Measurements from ENCODE around the gene BNIP3.

The BNIP3 gene

DNA sequence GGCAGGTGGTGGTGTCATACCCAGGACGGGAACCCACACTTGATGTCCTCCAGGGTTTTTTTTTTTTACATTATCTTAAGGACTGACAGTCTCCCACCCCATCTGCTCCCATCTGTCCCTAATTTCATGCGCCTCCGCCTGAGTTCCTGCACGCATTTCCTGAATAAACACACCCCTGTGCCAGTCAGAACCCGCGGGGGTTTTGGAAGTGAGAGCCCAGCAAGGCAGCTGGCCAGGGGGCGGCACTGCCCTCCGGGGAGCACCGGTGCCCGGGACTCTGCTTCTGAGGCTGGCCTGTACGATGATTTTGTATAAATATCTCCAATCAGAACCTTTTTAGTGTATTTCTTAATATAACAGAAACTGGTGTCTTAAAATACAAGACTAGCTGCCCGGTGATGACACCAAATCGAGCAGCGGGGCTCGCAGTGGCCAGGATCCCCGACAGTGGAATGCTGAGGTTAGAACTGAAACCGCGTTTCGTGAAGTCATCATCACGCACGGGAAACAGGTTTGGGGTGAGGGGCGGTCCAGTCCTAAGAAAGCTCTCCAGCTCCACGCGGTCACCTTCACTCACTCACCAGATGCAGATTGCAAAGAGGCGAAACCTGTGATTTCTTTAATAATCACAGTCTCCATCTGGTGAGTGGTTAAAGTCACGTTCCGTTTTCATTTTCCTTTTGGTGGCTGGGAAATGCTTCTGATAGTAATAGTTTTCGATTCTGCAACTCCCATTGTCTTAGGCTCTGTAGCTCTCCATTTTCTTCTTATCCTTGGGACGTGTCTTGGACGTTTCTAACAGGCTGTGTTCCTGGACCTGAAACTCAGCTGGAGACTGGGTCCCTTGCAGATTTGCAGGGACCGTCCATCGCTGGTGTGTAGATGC is 19.7 kb downstream of the BNIP3 start:
- TF ChIP-seq, protein P1, sequence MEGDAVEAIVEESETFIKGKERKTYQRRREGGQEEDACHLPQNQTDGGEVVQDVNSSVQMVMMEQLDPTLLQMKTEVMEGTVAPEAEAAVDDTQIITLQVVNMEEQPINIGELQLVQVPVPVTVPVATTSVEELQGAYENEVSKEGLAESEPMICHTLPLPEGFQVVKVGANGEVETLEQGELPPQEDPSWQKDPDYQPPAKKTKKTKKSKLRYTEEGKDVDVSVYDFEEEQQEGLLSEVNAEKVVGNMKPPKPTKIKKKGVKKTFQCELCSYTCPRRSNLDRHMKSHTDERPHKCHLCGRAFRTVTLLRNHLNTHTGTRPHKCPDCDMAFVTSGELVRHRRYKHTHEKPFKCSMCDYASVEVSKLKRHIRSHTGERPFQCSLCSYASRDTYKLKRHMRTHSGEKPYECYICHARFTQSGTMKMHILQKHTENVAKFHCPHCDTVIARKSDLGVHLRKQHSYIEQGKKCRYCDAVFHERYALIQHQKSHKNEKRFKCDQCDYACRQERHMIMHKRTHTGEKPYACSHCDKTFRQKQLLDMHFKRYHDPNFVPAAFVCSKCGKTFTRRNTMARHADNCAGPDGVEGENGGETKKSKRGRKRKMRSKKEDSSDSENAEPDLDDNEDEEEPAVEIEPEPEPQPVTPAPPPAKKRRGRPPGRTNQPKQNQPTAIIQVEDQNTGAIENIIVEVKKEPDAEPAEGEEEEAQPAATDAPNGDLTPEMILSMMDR (IDR thresholded peaks at IDR 0.05; ENCODE audit: insufficient read depth, low read length, poor library complexity, severe bottlenecking) = no peak
- Histone ChIP-seq H3K27me3 (replicated peaks; ENCODE audit: control insufficient read depth, insufficient read depth, low read length) (no peaks in the 10 kb centered on the region), H3K36me3 (ENCODE audit: control insufficient read depth, insufficient read depth, low read length) (peaks cover 5% of the 10 kb centered on the region), H3K4me3 (replicated peaks; ENCODE audit: low read depth, low read length) (no peak overlapping the region)
- no peak for DNase-seq (ENCODE audit: extremely low read depth, insufficient read length)

DNA sequence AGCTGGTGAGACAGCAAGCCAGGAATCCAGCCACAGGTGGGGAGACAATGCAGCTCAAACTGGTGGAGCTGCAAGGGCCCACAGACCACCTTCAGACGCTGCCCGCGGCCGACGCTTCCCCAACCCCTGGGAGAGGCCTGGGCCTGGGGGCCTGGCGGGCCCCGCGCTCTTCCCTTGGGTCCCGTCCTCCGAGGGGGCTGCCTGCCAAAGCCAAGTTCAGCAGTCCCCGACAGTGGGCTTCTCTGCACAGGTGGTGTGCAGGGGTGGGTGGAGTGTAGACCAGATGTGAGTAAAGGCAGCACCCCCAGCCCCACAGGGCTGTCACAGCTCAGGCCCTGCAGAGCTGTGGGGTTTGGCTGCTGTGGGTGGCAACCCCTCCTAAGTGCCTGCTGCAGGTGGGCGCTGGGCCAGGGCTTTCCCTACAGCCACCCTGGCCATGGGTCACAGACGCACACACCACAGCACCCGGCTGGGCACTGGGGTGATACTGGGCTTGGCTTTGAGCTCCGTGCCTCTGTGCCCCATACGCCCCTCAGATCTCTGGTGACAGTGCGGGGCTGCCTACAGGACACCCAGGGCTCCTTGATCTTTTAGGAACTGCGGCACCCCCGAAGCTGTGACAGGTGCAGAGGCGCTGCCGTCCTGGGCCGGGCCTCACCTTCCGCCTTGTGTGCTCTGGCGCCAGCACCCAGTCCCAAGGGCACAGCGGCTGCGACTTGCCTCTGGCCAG is 20.5 kb downstream of the BNIP3 start:
- TF ChIP-seq, protein P1 (IDR thresholded peaks at IDR 0.05; ENCODE audit: insufficient read depth, low read length, poor library complexity, severe bottlenecking) = no peak
- Histone ChIP-seq H3K36me3 (ENCODE audit: control insufficient read depth, insufficient read depth, low read length) (peaks cover 6% of the 10 kb centered on the region), H3K27me3 (replicated peaks; ENCODE audit: control insufficient read depth, insufficient read depth, low read length) (no peaks in the 10 kb centered on the region), H3K4me3 (replicated peaks; ENCODE audit: low read depth, low read length) (no peak overlapping the region)
- DNase-seq (ENCODE audit: extremely low read depth, insufficient read length) = no peak

DNA sequence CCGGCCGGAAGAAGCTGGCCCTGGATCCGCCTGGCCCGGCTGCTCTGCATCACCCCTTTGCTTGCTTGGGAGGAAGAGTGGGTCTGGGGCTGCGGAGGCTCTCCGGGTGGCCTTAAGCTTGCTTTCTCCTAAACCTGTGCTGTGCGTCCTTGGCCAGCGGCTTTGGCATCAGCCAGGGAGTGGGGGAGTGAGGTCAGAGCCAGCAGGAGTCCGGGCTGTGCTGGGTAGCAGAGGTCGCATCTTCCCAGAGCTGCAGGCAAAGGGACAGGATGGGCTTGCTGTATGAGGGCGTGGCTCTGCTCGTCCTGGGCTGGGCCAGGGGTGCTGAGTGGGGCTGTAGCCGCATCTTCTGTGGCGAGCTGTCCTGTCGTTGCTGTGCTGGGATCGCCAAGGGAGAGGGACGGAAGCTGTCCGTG is 21.1 kb downstream of the BNIP3 start:
- TF ChIP-seq, protein P1 (IDR thresholded peaks at IDR 0.05; ENCODE audit: insufficient read depth, low read length, poor library complexity, severe bottlenecking) = no peak
- H3K4me3 ChIP-seq (replicated peaks; ENCODE audit: low read depth, low read length) = no peak overlapping the region
- DNase-seq (ENCODE audit: extremely low read depth, insufficient read length) = no peak
- H3K36me3 ChIP-seq (ENCODE audit: control insufficient read depth, insufficient read depth, low read length) = peaks cover 6% of the 10 kb centered on the region
- no peaks in the 10 kb centered on the region for H3K27me3 ChIP-seq (replicated peaks; ENCODE audit: control insufficient read depth, insufficient read depth, low read length)

DNA sequence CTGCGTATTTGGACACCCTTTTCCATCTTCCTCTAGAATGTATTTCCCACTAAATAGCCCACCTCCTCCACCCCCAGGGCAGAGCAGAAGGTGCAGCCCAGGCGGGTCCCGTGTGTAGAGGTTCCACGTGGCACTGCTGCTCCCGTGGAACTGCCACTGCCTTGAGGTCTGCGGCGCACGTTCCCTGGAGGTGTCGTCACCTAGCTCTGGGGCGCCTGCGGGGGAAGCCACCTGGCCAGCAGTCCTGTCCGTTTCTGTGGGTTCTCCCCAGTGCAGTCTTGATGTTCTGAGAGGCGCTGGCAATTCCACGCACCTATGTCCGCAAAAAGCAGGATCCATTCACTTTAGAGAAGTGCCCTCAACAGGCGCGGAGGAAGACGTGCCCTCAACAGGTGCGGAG is 21.9 kb downstream of the BNIP3 start:
- Histone ChIP-seq H3K4me3 (replicated peaks; ENCODE audit: low read depth, low read length) (no peak overlapping the region), H3K27me3 (replicated peaks; ENCODE audit: control insufficient read depth, insufficient read depth, low read length) (no peaks in the 10 kb centered on the region), H3K36me3 (ENCODE audit: control insufficient read depth, insufficient read depth, low read length) (peaks cover 9% of the 10 kb centered on the region)
- TF ChIP-seq, protein P1 (IDR thresholded peaks at IDR 0.05; ENCODE audit: insufficient read depth, low read length, poor library complexity, severe bottlenecking) = no peak
- no peak for DNase-seq (ENCODE audit: extremely low read depth, insufficient read length)

DNA sequence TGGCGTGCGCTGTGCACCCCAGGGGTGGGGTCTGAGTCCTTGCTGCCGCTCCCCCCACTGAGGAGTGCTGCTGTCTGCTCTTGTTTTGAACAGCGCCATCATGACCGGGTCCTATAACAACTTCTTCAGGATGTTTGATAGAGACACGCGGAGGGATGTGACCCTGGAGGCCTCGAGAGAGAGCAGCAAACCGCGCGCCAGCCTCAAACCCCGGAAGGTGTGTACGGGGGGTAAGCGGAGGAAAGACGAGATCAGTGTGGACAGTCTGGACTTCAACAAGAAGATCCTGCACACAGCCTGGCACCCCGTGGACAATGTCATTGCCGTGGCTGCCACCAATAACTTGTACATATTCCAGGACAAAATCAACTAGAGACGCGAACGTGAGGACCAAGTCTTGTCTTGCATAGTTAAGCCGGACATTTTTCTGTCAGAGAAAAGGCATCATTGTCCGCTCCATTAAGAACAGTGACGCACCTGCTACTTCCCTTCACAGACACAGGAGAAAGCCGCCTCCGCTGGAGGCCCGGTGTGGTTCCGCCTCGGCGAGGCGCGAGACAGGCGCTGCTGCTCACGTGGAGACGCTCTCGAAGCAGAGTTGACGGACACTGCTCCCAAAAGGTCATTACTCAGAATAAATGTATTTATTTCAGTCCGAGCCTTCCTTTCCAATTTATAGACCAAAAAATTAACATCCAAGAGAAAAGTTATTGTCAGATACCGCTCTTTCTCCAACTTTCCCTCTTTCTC is 26.0 kb downstream of the BNIP3 start:
- TF ChIP-seq, protein P1 (IDR thresholded peaks at IDR 0.05; ENCODE audit: insufficient read depth, low read length, poor library complexity, severe bottlenecking) = no peak
- H3K36me3 ChIP-seq (ENCODE audit: control insufficient read depth, insufficient read depth, low read length) = peaks cover 10% of the 10 kb centered on the region
- no peak for DNase-seq (ENCODE audit: extremely low read depth, insufficient read length)
- no peak overlapping the region for H3K4me3 ChIP-seq (replicated peaks; ENCODE audit: low read depth, low read length)
- H3K27me3 ChIP-seq (replicated peaks; ENCODE audit: control insufficient read depth, insufficient read depth, low read length) = no peaks in the 10 kb centered on the region

Measured in GM06990 (cell line).